DND-41 (cell line): ENCODE results near the gene SYNE1.

Source experiments
- CTCF ChIP-seq: IDR thresholded peaks from 2 replicates; pipeline ENCODE4 v1.5.1; 2012; ENCODE audit warnings: borderline replicate concordance, low read length, moderate library complexity, mild to moderate bottlenecking; ENCODE audit not compliant: poor library complexity, severe bottlenecking; ENCODE audit errors: extremely low read depth
- EZH2 ChIP-seq: IDR thresholded peaks from 3 replicates; pipeline ENCODE4 v1.6.1; 2012; ENCODE audit warnings: borderline replicate concordance, low read depth, mild to moderate bottlenecking, moderate library complexity, low read length, inconsistent platforms; ENCODE audit not compliant: severe bottlenecking

- no peak for TF ChIP-seq CTCF
- no peak for TF ChIP-seq EZH2
Measured at GRCh38 chr6:152576525-152576924, 60.6 kb downstream of the SYNE1 start.
